GM19099 (cell line): ENCODE results near the gene HSBP1L1.

Experiments
- POLR2A ChIP-seq: IDR thresholded peaks from 3 replicates; pipeline ENCODE4 v1.6.1; 2011; ENCODE audit warnings: low read depth; ENCODE audit not compliant: insufficient read length; ENCODE audit errors: extremely low read depth

The HSBP1L1 gene

GRCh38 chr18:79939096-79939495 is 25.3 kb upstream of the HSBP1L1 start:
- no peak for TF ChIP-seq POLR2A

- no peak for TF ChIP-seq POLR2A
Measured at GRCh38 chr18:79940126-79940813, 24.2 kb upstream of the HSBP1L1 start.

- TF ChIP-seq POLR2A: no peak
Measured at GRCh38 chr18:79940814-79941472, 23.5 kb upstream of the HSBP1L1 start.

- no peak for TF ChIP-seq POLR2A
Measured at GRCh38 chr18:79941473-79942119, 22.8 kb upstream of the HSBP1L1 start.

- no peak for TF ChIP-seq POLR2A
Measured at GRCh38 chr18:79942211-79942610, 22.2 kb upstream of the HSBP1L1 start.

GRCh38 chr18:79942786-79943607 is 21.4 kb upstream of the HSBP1L1 start:
- no peak for TF ChIP-seq POLR2A

GRCh38 chr18:79943608-79944125 is 20.8 kb upstream of the HSBP1L1 start:
- TF ChIP-seq POLR2A: no peak

- TF ChIP-seq POLR2A: no peak
Measured at GRCh38 chr18:79944126-79944731, 20.2 kb upstream of the HSBP1L1 start.

GRCh38 chr18:79944746-79945117 is 19.7 kb upstream of the HSBP1L1 start:
- no peak for TF ChIP-seq POLR2A

- no peak for TF ChIP-seq POLR2A
Measured at GRCh38 chr18:79945118-79946042, 19.1 kb upstream of the HSBP1L1 start.

GRCh38 chr18:79947054-79947755 is 17.2 kb upstream of the HSBP1L1 start:
- no peak for TF ChIP-seq POLR2A

- no peak for TF ChIP-seq POLR2A
Measured at GRCh38 chr18:79947881-79948610, 16.4 kb upstream of the HSBP1L1 start.

- TF ChIP-seq POLR2A: no peak
Measured at GRCh38 chr18:79948719-79949411, 15.6 kb upstream of the HSBP1L1 start.
